CD8-positive, alpha-beta memory T cell (primary cell): ENCODE results near the gene PCDHGA4. TPM values are rescaled to one million over a fixed set of nuclear protein-coding genes. Genes with fewer than 3 reads are reported as not detected.
"Not testable (repeated sequence)": the region's sequence is repeated elsewhere in the genome, so short reads cannot be mapped to it uniquely, and the experiment has no call there.

Source experiments
- CTCF ChIA-PET: fragments of 350-600 bp; sonication (Branson Sonifier 250); formaldehyde crosslinking; loops from one replicate; lab custom pipeline; 2021; ENCODE audit warnings: antibody characterized with exemption; lab: Charles Lee
- POLR2A ChIA-PET: fragments of 350-600 bp; sonication (Branson Sonifier 250); formaldehyde crosslinking; loops from one replicate; lab custom pipeline; 2021; ENCODE audit warnings: antibody characterized with exemption; lab: Charles Lee
- DNase-seq, 5 donors: peaks; one replicate each; pipeline versions ENCODE4 v3.0.0 to v3.0.0-alpha.2; 2020 to 2022; ENCODE audit warnings: mixed read lengths in 1 of 5
- H3K27ac ChIP-seq: one replicate; pipeline ENCODE4 v1.7.0; 2013; ENCODE audit warnings: low read depth, mild to moderate bottlenecking, low read length, moderate library complexity
- H3K27me3 ChIP-seq: 2 replicates; pipeline ENCODE4 v1.7.0; 2013; ENCODE audit warnings: low read length, mild to moderate bottlenecking; ENCODE audit not compliant: insufficient read depth, poor library complexity, severe bottlenecking
- H3K36me3 ChIP-seq: 2 replicates; pipeline ENCODE4 v1.7.0; 2013; ENCODE audit warnings: mild to moderate bottlenecking, low read length, moderate library complexity; ENCODE audit not compliant: insufficient read depth
- H3K4me1 ChIP-seq: 2 replicates; pipeline ENCODE4 v1.7.0; 2013; ENCODE audit warnings: mild to moderate bottlenecking, low read length, moderate library complexity; ENCODE audit not compliant: insufficient read depth
- H3K4me3 ChIP-seq: 2 replicates; pipeline ENCODE4 v1.7.0; 2013; ENCODE audit warnings: mild to moderate bottlenecking, low read length
- H3K9me3 ChIP-seq: 2 replicates; pipeline ENCODE4 v1.7.0; 2013; ENCODE audit warnings: mild to moderate bottlenecking, low read length
- H3K27ac Mint-ChIP-seq, 8 donors: one replicate each; pipeline ENCODE4 v1.8.0; 2020 to 2021; ENCODE audit warnings: mixed read lengths in 8 of 8, mild to moderate bottlenecking in 6 of 8, inconsistent platforms in 3 of 8, moderate library complexity in 3 of 8
- H3K27me3 Mint-ChIP-seq, 2 donors: one replicate each; pipeline ENCODE4 v1.8.0; 2020 to 2021; ENCODE audit warnings: mixed read lengths in 2 of 2, mild to moderate bottlenecking in 1 of 2, moderate library complexity in 1 of 2
- H3K36me3 Mint-ChIP-seq, 3 donors: one replicate each; pipeline ENCODE4 v1.8.0; 2020 to 2021; ENCODE audit warnings: mixed read lengths in 3 of 3, inconsistent platforms in 1 of 3, mild to moderate bottlenecking in 1 of 3
- H3K4me1 Mint-ChIP-seq, 3 donors: one replicate each; pipeline ENCODE4 v1.8.0; 2020 to 2021; ENCODE audit warnings: mixed read lengths in 3 of 3, inconsistent platforms in 1 of 3, mild to moderate bottlenecking in 1 of 3
- H3K4me3 Mint-ChIP-seq, 7 donors: one replicate each; pipeline ENCODE4 v1.8.0; 2020 to 2021; ENCODE audit warnings: mixed read lengths in 7 of 7, mild to moderate bottlenecking in 6 of 7, moderate library complexity in 4 of 7, inconsistent platforms in 2 of 7
- H3K9me3 Mint-ChIP-seq, 5 donors: one replicate each; pipeline ENCODE4 v1.8.0; 2020 to 2022; ENCODE audit warnings: mixed read lengths in 5 of 5, mild to moderate bottlenecking in 3 of 5, moderate library complexity in 2 of 5, inconsistent platforms in 1 of 5
- polyA plus RNA-seq: library from polyadenylated mRNA; unstranded; fragments of 300-500 nt; fragmentation: Illumina TruSeq; gene quantifications from one replicate; pipeline ENCODE4 v1.2.3, GENCODE V29; 2021
- total RNA-seq, 2 experiments: library from RNA; stranded (reverse); gene quantifications; one replicate each; pipeline ENCODE4 v1.2.3, GENCODE V29; 2021

PCDHGA4 gene
- total RNA-seq (under 1 TPM; 0.09 to 0.16 TPM), polyA plus RNA-seq (not detected)

- H3K4me1 Mint-ChIP-seq = peaks cover 0 to 2% (median 2%) of the 10 kb centered on the region in 3 donors
- no peak for DNase-seq
- peaks cover 56 to 76% of the 10 kb centered on the region in 2 donors for H3K27me3 Mint-ChIP-seq
- no peak within 1 kb of the TSS for H3K27ac Mint-ChIP-seq
- no peaks in the 10 kb centered on the region for H3K9me3 ChIP-seq
- peaks cover 0 to 55% (median 33%) of the 10 kb centered on the region in 5 donors for H3K9me3 Mint-ChIP-seq
- no peaks in the 10 kb centered on the region for H3K36me3 ChIP-seq
- H3K4me3 Mint-ChIP-seq = peak within 1 kb of the TSS in 4 of 7 donors; percentile 6 to 45 (median 42)
- POLR2A ChIA-PET = no interaction called here
- no peaks in the 10 kb centered on the region for H3K4me1 ChIP-seq
- peaks cover 24% of the 10 kb centered on the region for H3K27me3 ChIP-seq
- H3K36me3 Mint-ChIP-seq = peaks cover 2 to 16% (median 5%) of the 10 kb centered on the region in 3 donors
- H3K27ac ChIP-seq = no peak within 1 kb of the TSS
- CTCF ChIA-PET = interaction anchor here (1.0 to 1.6 kb wide), 2 partner anchors 9 to 20 kb away, joined by 3 to 4 read pairs; partner anchors contain the start of gene PCDHGA5
- H3K4me3 ChIP-seq = no peak within 1 kb of the TSS
These were observed at the start of gene PCDHGA4 for GRCh38 chr5:141354900-141355469. Gene PCDHGA4, plus strand, starts transcription at chr5:141355021. Its CDS starts 87 bp downstream, at chr5:141355108.

- no peak overlapping the region for H3K27ac Mint-ChIP-seq
- Histone ChIP-seq H3K9me3 (peaks cover 37% of the 10 kb centered on the region), H3K27me3 (no peaks in the 10 kb centered on the region), H3K36me3 (no peaks in the 10 kb centered on the region), H3K4me3 (no peak overlapping the region), H3K27ac (no peak overlapping the region), H3K4me1 (no peaks in the 10 kb centered on the region)
- peaks cover 6 to 49% (median 29%) of the 10 kb centered on the region in 3 donors for H3K36me3 Mint-ChIP-seq
- DNase-seq = no peak
- no peaks in the 10 kb centered on the region for H3K4me1 Mint-ChIP-seq
- peaks cover 38 to 88% (median 85%) of the 10 kb centered on the region in 5 donors for H3K9me3 Mint-ChIP-seq
- H3K4me3 Mint-ChIP-seq = no peak overlapping the region
- CTCF ChIA-PET = no interaction called here
- H3K27me3 Mint-ChIP-seq = no peaks in the 10 kb centered on the region
- POLR2A ChIA-PET = no interaction called here
These were observed 48.2 kb upstream of the PCDHGA4 start for GRCh38 chr5:141306630-141307029.

- ChIA-PET POLR2A (no interaction called here), CTCF (interaction anchor here (1.7 kb wide), 1 partner anchor 11 kb away, joined by 4 read pairs; no protein-coding TSS in a partner anchor)
- Mint-ChIP-seq H3K36me3 (peaks cover 26 to 63% (median 54%) of the 10 kb centered on the region in 3 donors), H3K27me3 (no peaks in the 10 kb centered on the region), H3K4me3 (no peak overlapping the region), H3K27ac (no peak overlapping the region), H3K4me1 (peaks cover 4 to 18% (median 7%) of the 10 kb centered on the region in 3 donors), H3K9me3 (peaks cover 57 to 96% (median 93%) of the 10 kb centered on the region in 5 donors)
- Histone ChIP-seq H3K4me3 (no peak overlapping the region), H3K36me3 (no peaks in the 10 kb centered on the region), H3K27me3 (no peaks in the 10 kb centered on the region), H3K27ac (no peak overlapping the region), H3K9me3 (peaks cover 43% of the 10 kb centered on the region), H3K4me1 (no peaks in the 10 kb centered on the region)
- no peak for DNase-seq
These were observed 41.1 kb upstream of the PCDHGA4 start for GRCh38 chr5:141313711-141314110.

GRCh38 chr5:141316963-141317362 lies 37.9 kb upstream of the PCDHGA4 start:
- POLR2A ChIA-PET = interaction anchor here (0.7 kb wide), 1 partner anchor 14 kb away, joined by 8 read pairs; no protein-coding TSS in a partner anchor
- DNase-seq, H3K27me3 ChIP-seq, H3K27ac Mint-ChIP-seq, H3K27ac ChIP-seq, H3K27me3 Mint-ChIP-seq, H3K4me3 ChIP-seq: not testable (repeated sequence)
- Mint-ChIP-seq H3K9me3 (peaks cover 60 to 99% (median 96%) of the 10 kb centered on the region in 5 donors), H3K36me3 (peaks cover 34 to 73% (median 69%) of the 10 kb centered on the region in 3 donors), H3K4me1 (peaks cover 26 to 49% (median 31%) of the 10 kb centered on the region in 3 donors), H3K4me3 (peak overlapping the region in 1 of 7 donors; percentile 36)
- H3K9me3 ChIP-seq = peaks cover 58% of the 10 kb centered on the region
- H3K36me3 ChIP-seq = peaks cover 12% of the 10 kb centered on the region
- H3K4me1 ChIP-seq = peaks cover 16% of the 10 kb centered on the region
- CTCF ChIA-PET = interaction anchor here (0.8 to 5.2 kb wide), 2 partner anchors 196 to 247 kb away, joined by 3 to 35 read pairs; no protein-coding TSS in a partner anchor

GRCh38 chr5:141319202-141319601 lies 35.6 kb upstream of the PCDHGA4 start:
- peaks cover 52 to 90% (median 81%) of the 10 kb centered on the region in 5 donors for H3K9me3 Mint-ChIP-seq
- peak overlapping the region in 2 of 8 donors; percentile 59 to 88 for H3K27ac Mint-ChIP-seq
- H3K36me3 Mint-ChIP-seq = peaks cover 29 to 56% (median 55%) of the 10 kb centered on the region in 3 donors
- H3K9me3 ChIP-seq = peaks cover 53% of the 10 kb centered on the region
- H3K4me1 Mint-ChIP-seq = peaks cover 26 to 56% (median 31%) of the 10 kb centered on the region in 3 donors
- no peak overlapping the region for H3K27ac ChIP-seq
- peak overlapping the region in 5 of 7 donors; percentile 23 to 97 (median 95) for H3K4me3 Mint-ChIP-seq
- POLR2A ChIA-PET = no interaction called here
- H3K27me3 Mint-ChIP-seq = peaks cover 0 to 4% of the 10 kb centered on the region in 2 donors
- DNase-seq = no peak
- H3K27me3 ChIP-seq = no peaks in the 10 kb centered on the region
- CTCF ChIA-PET = interaction anchor here (1.4 to 5.2 kb wide), 11 partner anchors 11 to 318 kb away, joined by 4 to 35 read pairs (median 12); partner anchors contain the start of genes HDAC3, PCDHGA1, PCDHGB2 and RELL2
- H3K36me3 ChIP-seq = peaks cover 12% of the 10 kb centered on the region
- H3K4me1 ChIP-seq = peaks cover 16% of the 10 kb centered on the region
- peak overlapping the region; percentile 96 for H3K4me3 ChIP-seq

GRCh38 chr5:141319699-141320098 lies 35.1 kb upstream of the PCDHGA4 start:
- peaks cover 26 to 56% (median 31%) of the 10 kb centered on the region in 3 donors for H3K4me1 Mint-ChIP-seq
- peaks cover 12% of the 10 kb centered on the region for H3K36me3 ChIP-seq
- DNase-seq = no peak
- H3K4me3 Mint-ChIP-seq = peak overlapping the region; percentile 91 to 99 (median 95)
- H3K27ac ChIP-seq = no peak overlapping the region
- H3K4me3 ChIP-seq = peak overlapping the region; percentile 96
- ChIA-PET POLR2A (interaction anchor here (0.8 to 1.8 kb wide), 7 partner anchors 9 to 672 kb away, joined by 3 to 8 read pairs (median 5); partner anchors contain the start of genes HDAC3, IK, NDUFA2 and PCDHGA1), CTCF (interaction anchor here (0.9 to 5.2 kb wide), 25 partner anchors 10 to 318 kb away, joined by 3 to 35 read pairs (median 4); partner anchors contain the start of genes DIAPH1, HDAC3, PCDHGA1 and PCDHGA11)
- peaks cover 53% of the 10 kb centered on the region for H3K9me3 ChIP-seq
- H3K27ac Mint-ChIP-seq = peak overlapping the region in 6 of 8 donors; percentile 58 to 99 (median 99)
- H3K4me1 ChIP-seq = peaks cover 16% of the 10 kb centered on the region
- H3K9me3 Mint-ChIP-seq = peaks cover 47 to 85% (median 77%) of the 10 kb centered on the region in 5 donors
- peaks cover 28 to 54% (median 50%) of the 10 kb centered on the region in 3 donors for H3K36me3 Mint-ChIP-seq
- H3K27me3 ChIP-seq = no peaks in the 10 kb centered on the region
- H3K27me3 Mint-ChIP-seq = peaks cover 3 to 4% of the 10 kb centered on the region in 2 donors

GRCh38 chr5:141320225-141321169 lies 34.3 kb upstream of the PCDHGA4 start, which contains the start of gene TAF7:
Gene TAF7, minus strand, starts transcription at chr5:141320784. Its CDS starts 740 bp downstream, at chr5:141320044.
- DNase-seq = peak; percentile 89 to 95 (median 90)
- peaks cover 16% of the 10 kb centered on the region for H3K4me1 ChIP-seq
- peaks cover 12% of the 10 kb centered on the region for H3K36me3 ChIP-seq
- Mint-ChIP-seq H3K4me3 (peak within 1 kb of the TSS; percentile 91 to 99 (median 95)), H3K36me3 (peaks cover 22 to 47% (median 42%) of the 10 kb centered on the region in 3 donors), H3K9me3 (peaks cover 40 to 77% (median 73%) of the 10 kb centered on the region in 5 donors), H3K27me3 (peaks cover 4% of the 10 kb centered on the region in 2 donors), H3K27ac (peak within 1 kb of the TSS; percentile 95 to 99 (median 99)), H3K4me1 (peaks cover 26 to 48% (median 31%) of the 10 kb centered on the region in 3 donors)
- H3K9me3 ChIP-seq = peaks cover 47% of the 10 kb centered on the region
- H3K27ac ChIP-seq = peak within 1 kb of the TSS; percentile 97
- CTCF ChIA-PET = interaction anchor here (0.9 to 5.2 kb wide), 25 partner anchors 8 to 317 kb away, joined by 3 to 35 read pairs (median 4); partner anchors contain the start of genes DIAPH1, HDAC3, PCDHGA1 and PCDHGA11
- POLR2A ChIA-PET = interaction anchor here (0.6 to 1.8 kb wide), 10 partner anchors 8 to 919 kb away, joined by 3 to 18 read pairs (median 4); partner anchors contain the start of genes ANKHD1, DIAPH1, HDAC3 and IK
- H3K4me3 ChIP-seq = peak within 1 kb of the TSS; percentile 96
- H3K27me3 ChIP-seq = no peaks in the 10 kb centered on the region
